ENCODE measurements around the gene RAB35. TPM values are rescaled to one million over a fixed set of nuclear protein-coding genes. Genes with fewer than 3 reads are reported as not detected.

Gene RAB35
- polyA plus RNA-seq, 1 donor from 2014 or later = 60.2 TPM

DNA sequence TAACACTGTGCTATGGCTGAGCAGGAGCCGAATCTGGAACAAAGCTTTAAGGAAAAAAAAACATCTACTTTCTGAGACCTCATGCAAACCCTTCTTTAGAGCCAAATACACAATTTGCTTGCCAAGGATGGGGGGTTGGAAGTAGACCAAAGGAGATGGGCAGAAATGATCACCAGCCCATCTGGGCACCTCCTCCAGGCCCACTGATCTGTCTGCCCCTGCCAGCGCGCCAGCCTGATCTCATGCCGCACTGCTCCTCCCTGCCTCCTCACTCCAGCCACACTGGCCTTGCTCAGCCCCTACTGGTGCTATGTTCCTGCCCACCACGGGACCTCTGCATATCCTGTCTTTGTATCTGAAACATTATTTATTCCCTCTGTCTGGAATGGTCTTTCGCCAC, 24.8 kb upstream of the RAB35 start:
- no peaks in the 10 kb centered on the region for H3K9me2 ChIP-seq (ENCODE audit: insufficient read depth, low read length)
- no peaks in the 10 kb centered on the region for H4K20me1 ChIP-seq (ENCODE audit: insufficient read depth)
- TF ChIP-seq MXI1 (conservative IDR thresholded peaks at IDR 0.05; ENCODE audit: poor library complexity, severe bottlenecking) = no peak
- no peak for TF ChIP-seq SMC3 (conservative IDR thresholded peaks at IDR 0.05; ENCODE audit: poor library complexity)
- TF ChIP-seq, protein P1, sequence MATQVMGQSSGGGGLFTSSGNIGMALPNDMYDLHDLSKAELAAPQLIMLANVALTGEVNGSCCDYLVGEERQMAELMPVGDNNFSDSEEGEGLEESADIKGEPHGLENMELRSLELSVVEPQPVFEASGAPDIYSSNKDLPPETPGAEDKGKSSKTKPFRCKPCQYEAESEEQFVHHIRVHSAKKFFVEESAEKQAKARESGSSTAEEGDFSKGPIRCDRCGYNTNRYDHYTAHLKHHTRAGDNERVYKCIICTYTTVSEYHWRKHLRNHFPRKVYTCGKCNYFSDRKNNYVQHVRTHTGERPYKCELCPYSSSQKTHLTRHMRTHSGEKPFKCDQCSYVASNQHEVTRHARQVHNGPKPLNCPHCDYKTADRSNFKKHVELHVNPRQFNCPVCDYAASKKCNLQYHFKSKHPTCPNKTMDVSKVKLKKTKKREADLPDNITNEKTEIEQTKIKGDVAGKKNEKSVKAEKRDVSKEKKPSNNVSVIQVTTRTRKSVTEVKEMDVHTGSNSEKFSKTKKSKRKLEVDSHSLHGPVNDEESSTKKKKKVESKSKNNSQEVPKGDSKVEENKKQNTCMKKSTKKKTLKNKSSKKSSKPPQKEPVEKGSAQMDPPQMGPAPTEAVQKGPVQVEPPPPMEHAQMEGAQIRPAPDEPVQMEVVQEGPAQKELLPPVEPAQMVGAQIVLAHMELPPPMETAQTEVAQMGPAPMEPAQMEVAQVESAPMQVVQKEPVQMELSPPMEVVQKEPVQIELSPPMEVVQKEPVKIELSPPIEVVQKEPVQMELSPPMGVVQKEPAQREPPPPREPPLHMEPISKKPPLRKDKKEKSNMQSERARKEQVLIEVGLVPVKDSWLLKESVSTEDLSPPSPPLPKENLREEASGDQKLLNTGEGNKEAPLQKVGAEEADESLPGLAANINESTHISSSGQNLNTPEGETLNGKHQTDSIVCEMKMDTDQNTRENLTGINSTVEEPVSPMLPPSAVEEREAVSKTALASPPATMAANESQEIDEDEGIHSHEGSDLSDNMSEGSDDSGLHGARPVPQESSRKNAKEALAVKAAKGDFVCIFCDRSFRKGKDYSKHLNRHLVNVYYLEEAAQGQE (IDR thresholded peaks at IDR 0.05; ENCODE audit: borderline replicate concordance) = no peak
- TF ChIP-seq RAD21 (conservative IDR thresholded peaks at IDR 0.05) = no peak
- TF ChIP-seq, protein P2, sequence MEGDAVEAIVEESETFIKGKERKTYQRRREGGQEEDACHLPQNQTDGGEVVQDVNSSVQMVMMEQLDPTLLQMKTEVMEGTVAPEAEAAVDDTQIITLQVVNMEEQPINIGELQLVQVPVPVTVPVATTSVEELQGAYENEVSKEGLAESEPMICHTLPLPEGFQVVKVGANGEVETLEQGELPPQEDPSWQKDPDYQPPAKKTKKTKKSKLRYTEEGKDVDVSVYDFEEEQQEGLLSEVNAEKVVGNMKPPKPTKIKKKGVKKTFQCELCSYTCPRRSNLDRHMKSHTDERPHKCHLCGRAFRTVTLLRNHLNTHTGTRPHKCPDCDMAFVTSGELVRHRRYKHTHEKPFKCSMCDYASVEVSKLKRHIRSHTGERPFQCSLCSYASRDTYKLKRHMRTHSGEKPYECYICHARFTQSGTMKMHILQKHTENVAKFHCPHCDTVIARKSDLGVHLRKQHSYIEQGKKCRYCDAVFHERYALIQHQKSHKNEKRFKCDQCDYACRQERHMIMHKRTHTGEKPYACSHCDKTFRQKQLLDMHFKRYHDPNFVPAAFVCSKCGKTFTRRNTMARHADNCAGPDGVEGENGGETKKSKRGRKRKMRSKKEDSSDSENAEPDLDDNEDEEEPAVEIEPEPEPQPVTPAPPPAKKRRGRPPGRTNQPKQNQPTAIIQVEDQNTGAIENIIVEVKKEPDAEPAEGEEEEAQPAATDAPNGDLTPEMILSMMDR (IDR thresholded peaks at IDR 0.05; ENCODE audit: poor library complexity, severe bottlenecking) = no peak
- TF ChIP-seq POLR2AphosphoS5 (IDR thresholded peaks at IDR 0.05) = no peak
- no peak for TF ChIP-seq EP300 (conservative IDR thresholded peaks at IDR 0.05; ENCODE audit: poor library complexity, severe bottlenecking)
- TF ChIP-seq TAF1 (IDR thresholded peaks at IDR 0.05; ENCODE audit: low read depth) = no peak
- no peak for TF ChIP-seq EZH2 (IDR thresholded peaks at IDR 0.05; ENCODE audit: borderline replicate concordance, insufficient read depth, low read length, poor library complexity, severe bottlenecking)
- H3K9me3 ChIP-seq (ENCODE audit: low read length) = no peaks in the 10 kb centered on the region
- H3K36me3 ChIP-seq (ENCODE audit: insufficient read depth, low read length) = peaks cover 9% of the 10 kb centered on the region
- no peaks in the 10 kb centered on the region for H3K79me2 ChIP-seq (replicated peaks; ENCODE audit: insufficient read depth, low read length)
- H2AFZ ChIP-seq (ENCODE audit: low read depth, low read length) = no peak overlapping the region
- H3K4me2 ChIP-seq (ENCODE audit: low read length) = no peak overlapping the region
- H3F3A ChIP-seq (ENCODE audit: insufficient read depth, low read length, poor library complexity, severe bottlenecking) = no peaks in the 10 kb centered on the region
- H3K4me3 ChIP-seq (ENCODE audit: low read length) = no peak overlapping the region
- H3K9ac ChIP-seq (ENCODE audit: low read length) = no peak overlapping the region
- no peaks in the 10 kb centered on the region for H3K27me3 ChIP-seq (ENCODE audit: insufficient read depth, low read depth, low read length)
- H3K27ac ChIP-seq (ENCODE audit: low read length) = no peak overlapping the region

- H2AFZ ChIP-seq (ENCODE audit: low read depth, low read length) = no peak overlapping the region
- no peak overlapping the region for H3K27ac ChIP-seq (ENCODE audit: low read length)
- H3K9me2 ChIP-seq (ENCODE audit: insufficient read depth, low read length) = no peaks in the 10 kb centered on the region
- peaks cover 9% of the 10 kb centered on the region for H3K36me3 ChIP-seq (ENCODE audit: insufficient read depth, low read length)
- H3K4me3 ChIP-seq (ENCODE audit: low read length) = no peak overlapping the region
- H3K79me2 ChIP-seq (replicated peaks; ENCODE audit: insufficient read depth, low read length) = no peaks in the 10 kb centered on the region
- H4K20me1 ChIP-seq (ENCODE audit: insufficient read depth) = no peaks in the 10 kb centered on the region
- TF ChIP-seq SMC3 (conservative IDR thresholded peaks at IDR 0.05; ENCODE audit: poor library complexity) = no peak
- no peak for TF ChIP-seq MXI1 (conservative IDR thresholded peaks at IDR 0.05; ENCODE audit: poor library complexity, severe bottlenecking)
- no peak for TF ChIP-seq EP300 (conservative IDR thresholded peaks at IDR 0.05; ENCODE audit: poor library complexity, severe bottlenecking)
- TF ChIP-seq EZH2 (IDR thresholded peaks at IDR 0.05; ENCODE audit: borderline replicate concordance, insufficient read depth, low read length, poor library complexity, severe bottlenecking) = no peak
- TF ChIP-seq, protein P1 (IDR thresholded peaks at IDR 0.05; ENCODE audit: borderline replicate concordance) = no peak
- TF ChIP-seq RAD21 (conservative IDR thresholded peaks at IDR 0.05) = no peak
- TF ChIP-seq, protein P2 (IDR thresholded peaks at IDR 0.05; ENCODE audit: poor library complexity, severe bottlenecking) = no peak
- TF ChIP-seq POLR2AphosphoS5 (IDR thresholded peaks at IDR 0.05) = no peak
- TF ChIP-seq TAF1 (IDR thresholded peaks at IDR 0.05; ENCODE audit: low read depth) = no peak
- H3K9ac ChIP-seq (ENCODE audit: low read length) = no peak overlapping the region
- H3K4me2 ChIP-seq (ENCODE audit: low read length) = no peak overlapping the region
- H3F3A ChIP-seq (ENCODE audit: insufficient read depth, low read length, poor library complexity, severe bottlenecking) = no peaks in the 10 kb centered on the region
- H3K27me3 ChIP-seq (ENCODE audit: insufficient read depth, low read depth, low read length) = no peaks in the 10 kb centered on the region
- no peaks in the 10 kb centered on the region for H3K9me3 ChIP-seq (ENCODE audit: low read length)
Measured at GRCh38 chr12:120140603-120141002, 24.1 kb upstream of the RAB35 start.

All from neural cell (in vitro differentiated cells).